HuH-7 (cell line): Measurements from ENCODE around the gene USP51.
"Not testable (repeated sequence)": the region's sequence is repeated elsewhere in the genome, so short reads cannot be mapped to it uniquely, and the experiment has no call there.

Experiments
- DNase-seq: peaks from one replicate; pipeline ENCODE4 v3.0.0; 2011; ENCODE audit warnings: low spot score

Gene USP51

GRCh38 chrX:55489314-55490009 lies at the start of gene USP51:
USP51 (minus strand) TSS chrX:55489848; CDS start chrX:55488939, 909 bp downstream.
- no peak for DNase-seq

GRCh38 chrX:55524487-55524886 lies 34.8 kb upstream of the USP51 start:
- DNase-seq: no peak

GRCh38 chrX:55523356-55523755 lies 33.7 kb upstream of the USP51 start:
- DNase-seq: no peak

- no peak for DNase-seq
These were observed 33.1 kb upstream of the USP51 start for GRCh38 chrX:55522596-55523276.

GRCh38 chrX:55521687-55522086 lies 32.0 kb upstream of the USP51 start:
- no peak for DNase-seq

- DNase-seq: not testable (repeated sequence)
These were observed 27.3 kb upstream of the USP51 start for GRCh38 chrX:55516794-55517481.

- DNase-seq: not testable (repeated sequence)
These were observed 23.5 kb upstream of the USP51 start for GRCh38 chrX:55513045-55513737.

- DNase-seq: not testable (repeated sequence)
These were observed 18.9 kb upstream of the USP51 start for GRCh38 chrX:55508410-55509152.

GRCh38 chrX:55507699-55508098 lies 18.1 kb upstream of the USP51 start:
- DNase-seq: not testable (repeated sequence)

- not testable (repeated sequence) for DNase-seq
These were observed 17.4 kb upstream of the USP51 start for GRCh38 chrX:55507010-55507409.

GRCh38 chrX:55490974-55491373 lies 1.3 kb upstream of the USP51 start:
- no peak for DNase-seq

GRCh38 chrX:55490121-55490520 lies 473 bp upstream of the USP51 start:
- no peak for DNase-seq

- no peak for DNase-seq
These were observed 895 bp downstream of the USP51 start for GRCh38 chrX:55488593-55489313.

GRCh38 chrX:55488006-55488592 lies 1.5 kb downstream of the USP51 start:
- no peak for DNase-seq

- DNase-seq: no peak
These were observed 2.5 kb downstream of the USP51 start for GRCh38 chrX:55487143-55487542.

- no peak for DNase-seq
These were observed 2.9 kb downstream of the USP51 start for GRCh38 chrX:55486736-55487135.

- no peak for DNase-seq
These were observed 4.7 kb downstream of the USP51 start for GRCh38 chrX:55484948-55485347.

GRCh38 chrX:55480390-55481062 lies 9.1 kb downstream of the USP51 start:
- no peak for DNase-seq

GRCh38 chrX:55479956-55480355 lies 9.7 kb downstream of the USP51 start:
- not testable (repeated sequence) for DNase-seq

- not testable (repeated sequence) for DNase-seq
These were observed 23.9 kb downstream of the USP51 start for GRCh38 chrX:55465791-55466190.
